ENCODE results near the gene LCN12.

LCN12 gene

DNA sequence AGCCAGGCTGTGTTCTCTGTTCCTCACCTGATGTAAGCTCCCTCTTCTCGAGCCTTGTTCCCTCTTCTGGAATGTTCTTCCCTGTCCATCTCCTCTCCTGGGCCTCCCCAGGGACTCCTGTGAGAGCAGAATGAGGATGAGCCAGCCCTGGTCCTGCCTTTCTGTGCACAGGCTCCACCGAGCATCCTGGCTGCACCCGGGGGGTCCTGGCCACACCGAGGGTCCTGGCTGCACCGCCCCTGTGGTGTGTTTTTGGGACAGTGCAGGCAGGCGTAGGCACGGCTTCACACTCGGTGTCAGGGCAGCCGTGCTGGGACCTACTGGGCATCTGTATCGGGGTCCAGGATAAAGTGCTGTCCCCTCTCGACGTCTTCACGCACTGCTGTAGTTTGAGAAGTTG lies 25.3 kb upstream of the LCN12 start:
- no peak for DNase-seq (ENCODE audit: low read depth in 1 of 2, low spot score in 1 of 2)

DNA sequence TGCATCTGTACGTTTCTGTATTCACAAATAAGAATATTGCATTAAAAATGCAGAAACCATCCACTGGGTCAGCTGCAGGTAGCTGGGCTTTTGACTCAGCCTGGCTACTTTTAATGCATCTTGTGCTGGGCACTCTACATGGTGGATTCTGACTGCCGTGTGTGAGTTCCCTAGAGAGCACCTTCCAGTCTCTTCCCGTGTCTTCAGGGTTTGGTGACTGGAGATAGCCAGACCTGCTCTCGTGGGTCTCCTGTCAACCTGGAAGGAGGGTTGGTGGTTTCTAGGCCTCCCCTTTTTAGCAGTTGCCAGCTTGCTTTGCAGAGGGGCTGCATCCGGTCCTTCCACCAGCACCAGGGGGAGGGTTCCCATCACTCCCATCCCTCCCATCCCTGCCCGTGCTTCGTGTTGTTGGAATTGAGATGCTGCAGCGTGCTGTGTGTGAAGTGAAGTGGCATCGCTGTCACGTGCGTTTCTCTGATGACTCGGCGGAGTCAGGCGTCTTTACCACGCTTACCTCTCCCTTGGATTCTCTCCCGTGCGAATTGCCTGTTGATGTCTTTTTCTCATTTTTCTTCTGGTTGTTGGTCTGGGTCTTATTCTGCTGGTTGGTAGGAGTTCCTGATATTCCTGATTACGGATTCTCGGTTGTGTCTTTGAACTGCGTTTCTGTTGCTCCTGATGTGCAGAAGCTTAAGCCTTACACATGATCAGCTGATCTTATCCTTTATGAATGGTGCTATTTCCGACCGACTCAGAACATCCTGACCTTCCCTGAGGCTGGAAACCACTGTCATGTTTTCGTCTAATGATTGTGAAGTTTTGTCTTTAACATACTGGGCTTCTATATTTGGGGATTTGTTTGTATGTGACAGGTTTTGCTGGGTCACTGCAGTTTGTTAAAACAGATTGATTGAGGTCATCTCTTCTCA lies 24.5 kb upstream of the LCN12 start:
- no peak for DNase-seq (ENCODE audit: low read depth in 1 of 2, low spot score in 1 of 2)

DNA sequence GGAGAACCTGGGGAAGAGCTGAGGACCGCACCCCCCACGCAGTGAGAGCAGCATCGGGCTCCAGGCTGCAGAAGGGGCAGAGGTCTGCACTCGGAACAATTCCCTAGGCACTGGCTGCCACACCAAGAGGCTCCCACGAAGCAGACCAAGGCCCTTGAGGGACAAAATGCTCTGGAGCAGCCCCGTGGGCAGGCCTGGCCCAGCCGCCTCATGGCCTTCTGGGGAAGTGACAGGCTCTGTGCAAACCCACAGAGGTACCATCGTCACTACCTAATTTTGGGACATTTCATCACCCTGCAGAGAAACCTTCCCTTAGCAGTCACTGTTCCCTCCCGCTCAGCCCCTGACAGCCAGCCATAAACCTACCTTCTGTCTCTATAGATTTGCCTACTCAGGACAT lies 23.5 kb upstream of the LCN12 start:
- no peak for DNase-seq (ENCODE audit: low read depth in 1 of 2, low spot score in 1 of 2)

DNA sequence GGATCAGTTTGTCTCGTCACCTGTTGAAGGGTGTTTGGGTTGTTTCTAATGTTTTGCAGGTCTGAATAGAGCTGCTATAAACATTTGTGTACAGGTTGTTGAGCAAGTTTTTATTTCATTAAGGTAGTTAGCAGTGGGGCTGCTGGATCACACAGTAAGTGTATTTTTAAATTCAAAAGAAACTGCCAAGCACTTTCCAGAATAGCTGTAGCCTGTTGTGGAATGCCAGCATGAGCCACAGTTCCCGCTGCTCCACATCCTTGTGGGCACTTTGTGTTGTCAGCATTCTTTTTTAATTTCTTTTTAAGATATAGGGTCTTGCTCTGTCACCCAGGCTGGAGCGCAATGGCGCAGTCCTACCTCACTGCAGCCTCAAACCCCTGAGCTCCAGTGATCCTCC lies 22.1 kb upstream of the LCN12 start:
- no peak for DNase-seq (ENCODE audit: low read depth in 1 of 2, low spot score in 1 of 2)

DNA sequence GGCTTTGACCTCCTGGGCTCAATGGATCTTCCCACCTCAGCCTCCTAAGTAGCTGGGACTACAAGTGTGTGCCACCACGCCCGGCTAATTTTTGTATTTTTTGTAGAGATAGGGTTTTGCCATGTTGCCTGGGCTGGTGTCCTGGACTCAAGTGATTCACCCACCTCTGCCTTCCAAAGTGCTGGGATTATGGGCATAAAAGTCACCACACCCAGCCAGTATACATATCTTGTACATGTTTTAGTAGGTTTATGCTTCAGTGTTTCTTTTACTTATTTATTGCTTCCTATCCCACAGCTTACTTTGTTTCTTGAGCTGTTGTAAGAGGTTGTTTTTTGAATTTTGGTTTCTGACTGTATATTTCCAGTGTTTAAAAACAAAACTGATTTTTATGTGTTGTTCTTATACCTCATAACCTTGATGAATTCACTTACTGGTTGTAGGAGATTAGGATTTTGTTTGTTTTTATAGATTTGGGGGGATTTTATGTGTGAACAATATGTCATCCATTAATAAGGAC lies 20.4 kb upstream of the LCN12 start:
- no peak for DNase-seq (ENCODE audit: low read depth in 1 of 2, low spot score in 1 of 2)

DNA sequence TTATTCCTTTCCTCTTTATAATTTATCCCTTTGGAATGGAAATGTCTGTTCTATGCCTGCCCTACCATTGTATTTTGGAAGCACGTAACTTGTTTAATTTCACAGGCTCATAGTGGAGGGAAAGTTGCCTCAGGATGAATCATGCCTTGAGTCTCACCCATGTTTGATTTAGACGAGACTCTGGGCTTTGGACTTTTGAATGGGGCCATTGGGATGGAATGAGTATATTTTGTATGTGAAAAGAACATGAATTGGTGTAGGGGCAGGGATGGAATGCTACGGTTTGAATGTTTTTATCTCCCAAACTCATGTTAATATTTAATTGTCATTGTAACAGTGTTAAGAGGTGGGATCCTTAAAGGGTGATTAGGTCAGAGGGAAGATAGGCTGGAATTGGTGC lies 17.8 kb upstream of the LCN12 start:
- DNase-seq (ENCODE audit: low read depth in 1 of 2, low spot score in 1 of 2), result no peak

DNA sequence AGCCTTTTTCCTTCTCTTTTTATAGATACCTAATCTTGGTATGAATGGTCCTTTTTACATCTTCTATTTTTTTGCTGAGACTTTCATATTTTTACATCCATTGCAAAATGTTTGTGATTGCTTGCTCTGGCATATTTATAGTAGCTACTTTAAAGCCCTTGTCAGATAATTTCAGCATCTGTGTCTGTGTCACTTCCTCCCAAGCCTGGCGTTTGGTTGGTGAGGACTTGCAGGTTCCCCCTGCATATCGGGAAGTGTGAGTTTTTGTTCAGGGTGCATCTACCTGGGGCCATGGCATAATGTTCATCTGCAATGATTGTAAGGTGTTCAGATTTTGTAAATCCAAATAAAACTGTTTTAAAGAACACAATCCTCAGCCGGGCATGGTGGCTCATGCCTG lies 16.4 kb upstream of the LCN12 start:
- DNase-seq (ENCODE audit: low read depth in 1 of 2, low spot score in 1 of 2), result no peak

DNA sequence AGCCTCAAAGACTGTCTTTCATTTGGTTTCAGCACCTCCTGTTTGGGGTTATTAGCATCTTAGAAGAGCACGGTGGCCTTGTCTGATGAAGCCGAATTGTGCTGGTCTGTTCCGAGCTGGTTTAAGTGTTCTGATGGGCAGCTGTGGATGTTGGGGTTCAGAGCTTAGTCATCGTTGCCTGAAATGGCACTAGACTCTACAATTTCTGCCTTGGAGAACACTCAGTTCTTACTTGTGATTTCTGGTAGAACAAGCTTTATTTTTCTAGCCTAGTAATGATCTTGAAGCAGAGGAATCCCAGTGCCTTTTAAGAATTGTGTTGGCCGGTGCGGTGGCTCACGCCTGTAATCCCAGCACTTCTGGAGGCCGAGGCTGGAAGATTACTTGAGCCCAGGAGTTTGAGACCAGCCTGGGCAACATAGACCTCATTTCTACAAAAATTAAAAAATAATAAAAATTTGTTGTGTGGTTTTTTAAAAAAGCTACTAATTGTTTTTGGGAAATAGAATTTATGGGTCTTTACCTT lies 15.4 kb upstream of the LCN12 start:
- DNase-seq (ENCODE audit: low read depth in 1 of 2, low spot score in 1 of 2), result no peak

DNA sequence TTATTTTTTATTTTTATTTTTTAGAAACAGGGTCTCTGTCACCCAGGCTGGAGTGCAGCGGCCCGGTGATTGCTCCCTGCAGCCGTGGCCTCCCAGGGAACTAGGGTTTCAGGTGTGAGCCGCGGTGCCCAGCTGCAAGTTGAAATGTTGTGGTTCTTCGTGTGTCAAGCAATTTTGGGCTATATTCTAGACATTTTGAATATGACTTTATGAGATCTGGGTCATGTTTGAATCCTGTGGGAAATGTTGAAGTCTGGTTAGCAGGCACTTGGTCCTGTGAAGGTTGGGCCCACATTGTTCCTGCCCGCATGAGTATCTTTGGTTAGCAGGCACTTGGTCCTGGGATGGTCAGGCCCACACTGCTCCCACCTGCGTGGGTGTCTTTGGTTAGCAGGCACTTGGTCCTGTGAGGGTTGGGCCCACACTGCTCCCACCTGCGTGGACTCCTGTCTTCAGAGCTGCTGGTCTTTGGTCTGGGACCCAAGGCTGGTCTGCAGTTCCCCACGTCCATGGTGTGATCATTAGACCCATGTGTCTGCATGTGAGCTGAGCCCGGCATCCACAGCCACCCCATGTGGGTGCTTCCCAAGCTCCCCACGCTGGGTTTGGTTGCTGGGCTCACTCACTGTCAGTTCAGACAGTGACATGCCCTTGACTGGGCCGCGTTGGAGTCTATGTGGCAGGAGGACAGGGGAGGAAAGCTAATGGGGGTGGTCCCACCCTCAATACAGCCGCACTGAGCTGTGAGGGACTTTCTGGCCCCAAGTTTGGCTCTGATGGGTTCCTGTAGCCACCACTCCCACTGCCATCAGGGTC lies 14.7 kb upstream of the LCN12 start:
- no peak for DNase-seq (ENCODE audit: low read depth in 1 of 2, low spot score in 1 of 2)

DNA sequence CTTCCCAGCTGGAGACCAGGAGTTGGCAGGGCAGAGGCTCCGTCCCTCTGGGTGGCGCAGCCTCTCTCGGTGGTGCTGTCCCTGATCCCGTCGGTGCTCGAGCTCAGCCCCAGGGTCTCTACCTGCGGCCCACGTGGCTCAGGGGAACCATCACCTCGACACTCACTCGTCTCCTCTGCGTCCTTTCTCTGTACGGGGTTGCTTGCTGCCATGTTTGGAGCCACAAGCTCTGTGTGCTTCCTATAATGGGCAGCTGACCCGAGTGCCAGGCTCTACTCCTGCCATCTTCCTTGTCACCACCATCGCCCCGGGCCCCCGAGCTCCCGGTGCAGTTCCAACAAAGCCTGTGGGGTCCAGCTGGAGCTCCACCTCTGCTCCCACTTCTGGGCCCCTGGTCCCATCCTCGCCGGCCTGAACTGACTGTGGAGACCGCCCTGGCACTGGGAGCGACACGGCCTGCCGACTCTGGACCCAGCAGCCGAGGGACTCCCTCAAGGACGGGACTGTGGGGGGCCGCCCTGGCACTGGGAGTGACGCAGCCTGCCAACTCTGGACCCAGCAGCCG lies 12.6 kb upstream of the LCN12 start:
- DNase-seq (ENCODE audit: low read depth in 1 of 2, low spot score in 1 of 2), result no peak

DNA sequence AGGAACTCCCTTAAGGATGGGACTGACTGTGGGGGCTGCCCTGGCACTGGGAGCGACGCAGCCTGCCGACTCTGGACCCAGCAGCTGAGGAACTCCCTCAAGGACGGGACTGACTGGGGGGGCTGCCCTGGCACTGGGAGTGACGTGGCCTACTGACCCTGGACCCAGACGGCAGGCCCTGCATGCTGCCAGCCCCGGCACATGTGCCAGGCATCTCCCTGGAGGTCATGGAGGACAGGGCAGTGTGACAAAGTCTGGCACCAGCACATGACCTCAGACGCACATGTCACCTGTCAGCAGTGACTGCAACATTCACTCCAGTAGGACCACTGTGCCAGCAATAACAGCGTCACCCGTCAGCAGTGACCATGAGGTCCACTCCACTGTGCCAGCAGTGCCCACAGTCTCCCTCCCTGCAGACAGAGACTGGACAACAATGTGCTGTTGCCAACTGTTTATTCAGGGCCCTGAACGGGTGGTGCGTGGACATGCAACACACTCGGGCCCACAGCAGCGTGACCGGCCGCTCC lies 12.0 kb upstream of the LCN12 start:
- DNase-seq (ENCODE audit: low read depth in 1 of 2, low spot score in 1 of 2), result no peak

DNA sequence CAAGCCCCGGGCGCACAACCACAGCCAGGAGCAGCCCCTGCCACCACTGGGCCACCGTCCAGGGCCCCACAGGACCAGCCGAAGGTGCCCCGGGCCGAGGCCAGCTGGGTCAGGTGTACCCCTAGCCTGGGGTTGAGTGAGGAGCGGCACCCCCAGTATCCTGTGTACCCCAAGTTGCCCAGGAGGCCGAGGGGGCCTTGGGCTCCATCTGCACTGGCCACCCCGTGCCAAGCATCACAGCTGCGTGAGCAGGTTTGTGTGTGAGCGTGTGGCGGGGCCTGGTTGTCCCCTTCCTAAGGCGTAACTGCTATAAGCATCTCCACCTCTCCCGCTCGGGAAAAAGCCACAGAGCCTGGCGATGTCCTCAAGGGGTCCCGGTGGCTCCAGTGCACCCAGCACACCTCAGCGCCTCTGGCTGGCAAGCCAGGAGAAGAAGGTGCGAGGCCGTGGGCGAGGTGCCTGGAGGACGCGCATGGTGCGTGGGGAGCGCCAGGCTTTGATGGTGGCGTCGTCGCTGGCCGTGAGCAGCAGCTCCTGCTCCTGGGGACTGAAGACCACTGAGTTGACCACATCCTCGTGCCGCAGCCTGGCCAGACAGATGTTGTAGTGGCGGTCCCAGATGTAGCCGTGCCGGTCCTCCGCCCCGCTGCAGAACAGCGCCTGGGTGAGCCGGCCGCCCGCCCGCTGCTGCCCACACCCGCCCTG lies 11.4 kb upstream of the LCN12 start:
- DNase-seq (ENCODE audit: low read depth in 1 of 2, low spot score in 1 of 2), result no peak

DNA sequence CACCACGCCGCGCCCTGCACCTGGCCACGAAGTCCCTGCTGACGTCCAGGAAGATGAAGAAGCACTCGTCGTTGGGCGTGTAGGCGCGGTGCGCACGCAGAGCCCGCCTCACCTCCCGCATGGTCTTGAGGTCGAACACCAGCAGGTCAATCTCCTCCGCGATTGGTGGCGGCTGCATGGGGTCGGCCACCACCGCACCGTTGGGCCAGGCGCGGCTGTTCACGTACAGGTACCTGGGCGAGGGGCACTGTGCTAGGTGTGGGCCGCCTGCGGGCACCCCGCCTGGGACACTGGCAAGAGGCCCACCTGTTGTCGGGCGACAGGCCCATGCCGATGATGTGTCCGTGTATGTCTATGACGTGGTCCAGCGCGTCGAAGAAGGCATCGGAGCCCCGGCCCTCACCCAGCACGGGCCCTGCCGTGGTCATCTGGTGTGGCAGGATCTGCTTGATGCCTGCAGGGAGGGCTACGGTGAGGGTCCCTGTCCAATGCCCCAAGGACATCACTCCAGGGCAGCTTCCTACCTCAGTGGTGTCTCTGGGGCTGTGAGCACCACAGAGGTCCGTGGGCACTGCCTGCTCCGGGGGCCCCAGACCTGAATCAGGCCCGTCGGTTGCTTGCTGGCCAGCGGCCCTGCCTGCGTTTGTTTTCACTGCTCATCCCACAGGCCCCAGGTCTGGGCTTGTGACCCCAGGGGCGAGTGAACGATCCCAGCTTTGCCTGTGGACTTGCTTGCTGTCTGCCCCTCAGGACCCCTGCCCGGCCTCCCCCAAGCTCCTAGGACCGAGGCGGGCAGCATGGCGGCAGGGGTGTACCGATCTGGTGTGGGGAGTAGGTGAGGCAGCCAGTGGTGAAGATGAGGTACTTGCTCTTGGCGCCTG lies 10.6 kb upstream of the LCN12 start:
- DNase-seq (ENCODE audit: low read depth in 1 of 2, low spot score in 1 of 2), result no peak

DNA sequence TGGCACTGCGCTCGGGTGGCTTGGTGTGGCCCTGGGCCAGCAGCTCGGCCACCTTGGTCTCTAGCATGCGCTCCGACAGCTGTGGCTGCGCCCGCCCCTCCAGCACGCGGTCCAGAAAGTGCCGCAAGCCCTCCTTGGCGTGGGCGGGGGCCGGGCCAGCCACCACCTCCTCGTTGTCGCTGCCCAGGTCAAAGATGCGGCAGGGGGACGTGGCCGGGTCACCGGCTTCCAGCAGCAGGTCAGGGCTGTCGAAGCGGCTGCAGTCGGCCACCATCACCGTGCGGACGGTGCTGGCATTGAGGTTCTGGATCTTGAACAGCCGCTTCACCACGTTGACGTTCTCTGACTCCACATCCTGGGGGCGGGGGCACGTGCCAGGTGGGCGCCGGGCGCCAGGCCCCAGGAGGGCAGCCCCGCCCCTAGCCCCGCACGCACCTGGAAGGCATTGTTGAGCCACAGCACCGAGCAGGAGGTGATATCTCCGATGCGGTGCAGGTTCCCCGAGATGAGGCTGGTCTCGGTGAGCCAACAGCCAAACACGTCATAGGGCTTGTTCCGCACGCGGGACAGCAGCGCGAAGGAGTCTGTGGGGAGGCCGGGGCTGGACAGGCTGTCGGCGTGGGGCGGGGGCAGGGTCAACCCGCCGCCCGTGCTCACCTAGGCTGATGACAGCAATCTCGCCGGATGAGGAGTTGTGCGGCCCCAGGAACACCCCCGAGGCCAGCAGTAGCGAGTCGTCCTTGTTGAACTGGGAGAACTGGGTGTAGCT lies 9.8 kb upstream of the LCN12 start:
- no peak for DNase-seq (ENCODE audit: low read depth in 1 of 2, low spot score in 1 of 2)

DNA sequence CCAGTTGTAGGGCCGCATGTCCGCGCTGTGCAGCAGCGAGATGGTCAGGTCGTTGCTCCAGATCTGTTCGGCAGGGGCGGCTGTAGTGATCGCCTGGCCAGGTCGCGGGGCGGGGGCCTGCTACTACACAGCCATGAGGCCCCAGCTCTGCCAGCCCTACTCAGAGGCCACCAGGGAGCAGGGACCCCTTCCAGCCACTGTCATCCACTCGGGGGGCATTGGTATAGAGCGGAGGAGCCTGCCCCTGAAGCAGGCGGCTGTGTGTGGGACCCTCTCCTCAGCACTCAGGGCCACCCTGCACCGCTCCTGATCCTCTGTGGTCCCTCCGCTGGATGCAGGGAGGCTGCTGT lies 9.2 kb upstream of the LCN12 start:
- no peak for DNase-seq (ENCODE audit: low read depth in 1 of 2, low spot score in 1 of 2)

DNA sequence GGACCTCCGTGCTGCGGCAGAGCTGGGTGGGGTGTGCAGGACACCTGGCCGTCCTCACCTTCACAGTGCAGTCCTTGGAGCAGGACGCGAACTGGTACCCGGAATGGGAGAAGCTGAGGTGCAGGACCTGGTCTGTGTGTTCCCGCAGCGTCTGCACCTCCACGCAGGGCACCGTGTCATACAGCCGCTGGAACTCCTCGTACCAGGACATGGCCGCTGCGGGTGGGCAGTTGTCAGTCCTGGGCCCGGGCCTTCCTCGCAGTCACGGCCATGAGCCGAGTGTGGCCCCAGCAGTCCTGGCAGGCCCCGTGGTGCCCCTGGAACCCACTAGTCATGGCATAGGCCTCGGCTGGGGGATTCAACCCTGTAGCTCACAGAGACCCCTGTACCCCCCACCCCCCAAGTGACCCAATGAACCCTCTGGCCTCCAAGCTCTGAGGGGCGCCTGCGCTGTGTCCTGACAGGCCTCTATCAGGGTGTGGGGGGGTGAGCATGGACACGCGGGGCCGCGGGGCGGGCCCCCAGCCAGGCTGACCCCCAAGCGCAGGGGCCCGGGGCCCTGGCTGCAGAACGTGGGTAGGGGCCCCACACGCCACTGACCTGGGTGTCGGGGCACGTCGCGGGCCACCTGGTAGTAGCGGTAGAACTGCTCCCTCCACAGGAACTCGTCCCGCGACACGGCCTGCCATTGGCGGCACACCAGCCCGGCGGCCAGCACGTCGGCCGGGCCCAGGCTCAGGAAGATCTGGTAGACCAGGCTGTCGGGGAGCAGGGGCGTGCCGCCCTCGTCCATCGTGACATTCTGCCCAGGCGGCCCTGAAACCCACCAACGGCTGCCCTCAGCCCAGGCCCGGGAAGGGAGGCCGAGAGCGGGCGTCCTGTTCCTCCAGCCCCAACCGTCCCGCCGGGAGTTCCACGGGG lies 8.5 kb upstream of the LCN12 start:
- DNase-seq (ENCODE audit: low read depth in 1 of 2, low spot score in 1 of 2), result no peak

DNA sequence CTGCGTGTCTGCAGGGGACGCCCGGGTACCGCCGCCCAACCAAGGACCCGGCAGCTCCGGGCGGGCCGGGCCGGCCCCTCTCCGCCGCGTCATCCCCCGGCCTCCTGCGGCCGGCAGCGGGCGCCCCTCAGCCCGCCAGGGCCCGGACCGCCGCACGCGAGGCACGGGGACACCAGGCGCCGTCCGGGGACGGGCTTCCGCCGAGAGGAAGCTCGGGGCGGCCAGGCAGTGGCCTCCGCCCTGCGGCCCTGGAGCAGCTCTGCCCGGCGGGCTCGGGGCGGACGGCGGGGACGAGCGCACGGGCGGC lies 7.9 kb upstream of the LCN12 start:
- peak in 1 of 2 donors; percentile 24 for DNase-seq (ENCODE audit: low read depth in 1 of 2, low spot score in 1 of 2)

Measured in stimulated activated CD4-positive, alpha-beta T cell treated with anti-CD3 and anti-CD28 coated beads, Interleukin-15, amount 100 ng/mL, for 1 hour (primary cell).